GM04503 (cell line): ENCODE data around the gene NR1I3.
A peak's percentile ranks its signal among the peaks of the same experiment; 100 is the strongest.
"Not testable (repeated sequence)": the region's sequence is repeated elsewhere in the genome, so short reads cannot be mapped to it uniquely, and the experiment has no call there.

Source experiments
- DNase-seq: peaks from one replicate; pipeline ENCODE4 v3.0.0-alpha.2; 2012; ENCODE audit warnings: low read depth

Gene NR1I3

GRCh38 chr1:161250100-161250499, 12.1 kb upstream of the NR1I3 start:
- DNase-seq = not testable (repeated sequence)

- no peak for DNase-seq
These were observed 6.9 kb upstream of the NR1I3 start for GRCh38 chr1:161244888-161245287.

GRCh38 chr1:161242313-161242712, 4.3 kb upstream of the NR1I3 start:
- no peak for DNase-seq

- DNase-seq = no peak
These were observed 3.7 kb upstream of the NR1I3 start for GRCh38 chr1:161241682-161242081.

- DNase-seq = no peak
These were observed 1.8 kb downstream of the NR1I3 start for GRCh38 chr1:161235957-161236775.

- DNase-seq = no peak
These were observed 4.9 kb downstream of the NR1I3 start for GRCh38 chr1:161233102-161233501.

GRCh38 chr1:161230762-161231161, 7.2 kb downstream of the NR1I3 start:
- DNase-seq = no peak

GRCh38 chr1:161229896-161230295, 8.1 kb downstream of the NR1I3 start:
- DNase-seq = no peak

- DNase-seq = no peak
These were observed 10.0 kb downstream of the NR1I3 start for GRCh38 chr1:161228032-161228431.

GRCh38 chr1:161227196-161227871, 10.7 kb downstream of the NR1I3 start:
- no peak for DNase-seq

GRCh38 chr1:161226759-161227158, 11.2 kb downstream of the NR1I3 start:
- DNase-seq = no peak

GRCh38 chr1:161226320-161226711, 11.7 kb downstream of the NR1I3 start:
- no peak for DNase-seq

- DNase-seq = peak; percentile 98
These were observed 12.3 kb downstream of the NR1I3 start, which contains the start of gene TOMM40L for GRCh38 chr1:161225534-161226319. TSS of gene TOMM40L (plus strand) at chr1:161226060. CDS start at chr1:161226490, 430 bp downstream.

GRCh38 chr1:161225178-161225533, 12.8 kb downstream of the NR1I3 start:
- no peak for DNase-seq

GRCh38 chr1:161224695-161225087, 13.3 kb downstream of the NR1I3 start:
- not testable (repeated sequence) for DNase-seq

- DNase-seq = no peak
These were observed 14.0 kb downstream of the NR1I3 start for GRCh38 chr1:161223805-161224694.

GRCh38 chr1:161222175-161223019, 15.6 kb downstream of the NR1I3 start:
- DNase-seq = no peak

GRCh38 chr1:161220002-161220401, 18.0 kb downstream of the NR1I3 start:
- DNase-seq = no peak

- DNase-seq = no peak
These were observed 18.7 kb downstream of the NR1I3 start for GRCh38 chr1:161219078-161219892.
